Small intestine (tissue), 7 donors: ENCODE measurements around the gene SYNDIG1L. TPM values are rescaled to one million over a fixed set of nuclear protein-coding genes. Genes with fewer than 3 reads are reported as not detected.

Experiments used
- DNase-seq, 2 donors: peaks; one replicate each; pipeline versions ENCODE4 v3.0.0 to v3.0.0-alpha.2; 2013
- FAIRE-seq: peaks from 2 replicates; lab custom pipeline; 2012; peaks lifted over from hg19 to GRCh38; lab: Jason Lieb, UNC
- H3K27ac ChIP-seq, 3 donors: one replicate each; pipeline ENCODE4 v1.5.1; 2013; ENCODE audit warnings: low read length in 2 of 3, mild to moderate bottlenecking in 2 of 3, control low read depth in 1 of 3, inconsistent platforms in 1 of 3, low read depth in 1 of 3, moderate library complexity in 1 of 3
- H3K27me3 ChIP-seq, 3 donors: one replicate each; pipeline ENCODE4 v1.6.1; 2013; ENCODE audit warnings: low read length in 3 of 3, inconsistent platforms in 1 of 3; ENCODE audit not compliant: control insufficient read depth in 3 of 3, insufficient read depth in 3 of 3
- H3K36me3 ChIP-seq, 3 donors: one replicate each; pipeline ENCODE4 v1.6.1; 2013; ENCODE audit warnings: low read length in 3 of 3, inconsistent platforms in 1 of 3, low read depth in 1 of 3, mild to moderate bottlenecking in 1 of 3, moderate library complexity in 1 of 3; ENCODE audit not compliant: control insufficient read depth in 3 of 3, insufficient read depth in 2 of 3
- H3K4me1 ChIP-seq, 3 donors: one replicate each; pipeline ENCODE4 v1.6.1; 2013; ENCODE audit warnings: low read length in 2 of 3, inconsistent platforms in 1 of 3, low read depth in 1 of 3, mild to moderate bottlenecking in 1 of 3, moderate library complexity in 1 of 3; ENCODE audit not compliant: control insufficient read depth in 3 of 3, insufficient read depth in 2 of 3
- H3K4me3 ChIP-seq, 3 donors: one replicate each; pipeline ENCODE4 v1.5.1; 2013; ENCODE audit warnings: low read length in 3 of 3, control low read depth in 1 of 3, inconsistent platforms in 1 of 3, low read depth in 1 of 3, mild to moderate bottlenecking in 1 of 3, moderate library complexity in 1 of 3
- H3K9me3 ChIP-seq, 2 donors: one replicate each; pipeline ENCODE4 v1.6.1; 2013; ENCODE audit warnings: low read depth in 1 of 2, low read length in 1 of 2; ENCODE audit not compliant: control insufficient read depth in 2 of 2, insufficient read depth in 1 of 2
- WGBS, 3 donors: extraction: QIAGEN DNeasy Blood & Tissue Kit; methylation state at CpG; one replicate each; pipeline ENCODE4 v1.1.7; 2013; 5-methylcytosine and 5-hydroxymethylcytosine counted together
- polyA plus RNA-seq, 4 donors: library from polyadenylated mRNA; stranded (reverse) in 3 of 4; unstranded in 1 of 4; fragments of 200-250 nt in 3 of 4; fragments of 120-200 nt in 1 of 4; gene quantifications; one replicate each; pipeline versions ENCODE4 v1.2.1 to v1.2.3, GENCODE V29; 2013
- donor health status: healthy with polysubstance abuse.
- donor health status: control.
- donor health status: control.
- donor health status: Bipolar disorder and iron deficiency.
- donor health status: healthy.

SYNDIG1L gene
- polyA plus RNA-seq, 4 donors, result 0.06 to 3.0 TPM; not detected in 2

GRCh38 chr14:74358176-74358829, 67.7 kb downstream of the SYNDIG1L start:
- H3K27me3 ChIP-seq, result no peaks in the 10 kb centered on the region
- H3K36me3 ChIP-seq, result no peaks in the 10 kb centered on the region
- no peak overlapping the region for H3K4me3 ChIP-seq
- no peak overlapping the region for H3K27ac ChIP-seq
- FAIRE-seq, result no peak
- no peaks in the 10 kb centered on the region for H3K9me3 ChIP-seq
- WGBS, 3 donors, result 89 to 92% (median 92%) methylated on average over 15 to 17 of the region's 17 CpGs
- no peak for DNase-seq
- H3K4me1 ChIP-seq, result no peaks in the 10 kb centered on the region

- no peak for FAIRE-seq
- WGBS, 3 donors, result 91 to 94% (median 93%) methylated on average over 19 of the region's 19 CpGs
- no peak for DNase-seq
These were observed 68.4 kb downstream of the SYNDIG1L start for GRCh38 chr14:74357585-74357984.

GRCh38 chr14:74356892-74357575, 69.0 kb downstream of the SYNDIG1L start:
- H3K4me3 ChIP-seq, result no peak overlapping the region
- WGBS, 3 donors, result 92 to 96% (median 94%) methylated on average over 32 of the region's 32 CpGs
- DNase-seq, result no peak
- no peaks in the 10 kb centered on the region for H3K9me3 ChIP-seq
- no peaks in the 10 kb centered on the region for H3K4me1 ChIP-seq
- no peaks in the 10 kb centered on the region for H3K27me3 ChIP-seq
- no peak for FAIRE-seq
- H3K36me3 ChIP-seq, result no peaks in the 10 kb centered on the region
- H3K27ac ChIP-seq, result no peak overlapping the region

More at GRCh38 chr14:74357585-74357984, 68.4 kb downstream of the SYNDIG1L start:
- Histone ChIP-seq H3K36me3 (no peaks in the 10 kb centered on the region), H3K4me3 (no peak overlapping the region), H3K9me3 (no peaks in the 10 kb centered on the region), H3K27me3 (no peaks in the 10 kb centered on the region), H3K4me1 (no peaks in the 10 kb centered on the region), H3K27ac (no peak overlapping the region)

Other genes starting within 250 kb of the SYNDIG1L start
- not detected for gene VSX2, start 186.8 kb downstream of the SYNDIG1L start, polyA plus RNA-seq
- gene ABCD4, start 123.3 kb downstream of the SYNDIG1L start, polyA plus RNA-seq, result 100 to 1,000 TPM in 1 of 4 donors, 10 to 100 TPM in 3; 31.1 to 138 (median 51.7) TPM
- gene VRTN, start 77.7 kb downstream of the SYNDIG1L start, polyA plus RNA-seq, result under 1 TPM in 2 of 4 donors, not detected in 2; 0.24 to 0.85 TPM
- gene NPC2, start 67.1 kb upstream of the SYNDIG1L start, polyA plus RNA-seq, result 100 to 1,000 TPM; 106 to 504 (median 209) TPM
- 10 to 100 TPM; 23.4 to 37.4 (median 27.8) TPM for gene ISCA2, start 67.6 kb upstream of the SYNDIG1L start, polyA plus RNA-seq
- gene LTBP2, start 186.0 kb upstream of the SYNDIG1L start, polyA plus RNA-seq, result 1 to 10 TPM in 2 of 4 donors, under 1 TPM in 2; 0.22 to 1.8 (median 1.1) TPM